ENCODE results near the gene LTA4H.

Gene LTA4H

DNA sequence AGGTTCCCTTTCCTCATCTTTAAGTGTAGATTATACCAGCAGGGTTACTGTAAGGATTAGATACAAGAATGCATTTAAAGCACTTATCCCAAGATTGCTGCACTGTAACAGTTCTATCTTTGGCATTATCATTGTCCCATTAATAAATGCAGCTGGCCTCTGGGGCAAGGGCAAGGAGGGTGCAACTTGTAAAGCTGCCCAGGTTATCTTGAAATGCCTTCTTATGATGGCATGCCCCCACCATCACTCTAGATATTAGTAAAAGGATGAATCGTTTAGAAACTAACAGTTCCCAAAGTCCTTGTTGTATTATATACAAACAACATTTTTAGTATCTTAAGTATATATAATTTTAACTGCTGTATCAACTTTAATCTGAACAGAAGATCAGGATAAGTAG is 6.8 kb downstream of the LTA4H start:
- Histone ChIP-seq H3K9me3 (ENCODE audit: insufficient read depth, low read depth, low read length) (no peaks in the 10 kb centered on the region), H3K4me3 (ENCODE audit: low read length) (no peak overlapping the region), H3K27ac (ENCODE audit: low read depth, low read length) (no peak overlapping the region), H3K36me3 (ENCODE audit: insufficient read depth, low read length) (peaks cover 50% of the 10 kb centered on the region), H3K9ac (ENCODE audit: low read depth, low read length) (no peak overlapping the region), H3K4me1 (ENCODE audit: insufficient read depth, low read length) (no peaks in the 10 kb centered on the region), H3K27me3 (ENCODE audit: insufficient read depth, low read length) (no peaks in the 10 kb centered on the region)
- no CpG with 5 or more reads among the region's 1 CpG for WGBS

DNA sequence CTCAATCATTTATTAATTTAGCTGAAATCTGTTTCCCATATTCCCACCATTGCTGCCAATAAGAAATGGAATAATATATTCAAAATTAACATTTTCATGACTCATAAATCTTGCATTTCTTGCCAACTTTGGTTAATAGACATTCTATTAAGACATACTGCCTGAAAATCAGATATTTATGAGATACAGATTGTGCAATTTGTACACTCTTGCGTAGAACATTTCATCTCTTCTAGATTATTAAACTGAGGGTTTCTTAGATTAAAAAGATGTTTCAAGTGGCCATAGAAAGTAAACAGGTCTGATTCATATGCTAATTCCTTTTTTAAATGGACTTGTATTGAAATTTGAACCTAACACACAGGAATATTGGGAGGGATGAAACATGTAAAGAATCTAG is 9.1 kb downstream of the LTA4H start:
- no peak overlapping the region for H3K9ac ChIP-seq (ENCODE audit: low read depth, low read length)
- no peaks in the 10 kb centered on the region for H3K27me3 ChIP-seq (ENCODE audit: insufficient read depth, low read length)
- no peak overlapping the region for H3K27ac ChIP-seq (ENCODE audit: low read depth, low read length)
- peaks cover 72% of the 10 kb centered on the region for H3K36me3 ChIP-seq (ENCODE audit: insufficient read depth, low read length)
- no peaks in the 10 kb centered on the region for H3K9me3 ChIP-seq (ENCODE audit: insufficient read depth, low read depth, low read length)
- H3K4me3 ChIP-seq (ENCODE audit: low read length): no peak overlapping the region
- no CpG with 5 or more reads among the region's 1 CpG for WGBS
- no peaks in the 10 kb centered on the region for H3K4me1 ChIP-seq (ENCODE audit: insufficient read depth, low read length)

DNA sequence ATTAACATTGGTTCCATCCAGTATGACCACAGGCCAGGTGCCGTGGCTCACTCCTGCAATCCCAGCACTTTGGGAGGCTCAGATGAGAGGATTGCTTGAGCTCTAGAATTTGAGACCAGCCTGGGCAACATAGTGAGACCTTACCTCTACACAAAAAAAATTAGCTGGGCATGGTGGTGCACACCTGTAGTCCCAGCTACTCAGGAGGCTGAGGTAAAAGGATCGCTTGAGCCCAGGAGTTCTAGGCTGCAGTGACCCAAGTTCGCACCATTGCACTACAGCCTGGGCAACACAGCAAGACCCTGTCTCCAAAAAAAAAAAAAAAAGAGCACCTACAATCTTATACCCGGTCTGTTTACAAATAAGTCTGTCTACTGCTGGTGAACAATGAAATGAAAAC is 9.9 kb downstream of the LTA4H start:
- Histone ChIP-seq H3K9me3 (ENCODE audit: insufficient read depth, low read depth, low read length) (no peaks in the 10 kb centered on the region), H3K27ac (ENCODE audit: low read depth, low read length) (no peak overlapping the region), H3K27me3 (ENCODE audit: insufficient read depth, low read length) (no peaks in the 10 kb centered on the region), H3K9ac (ENCODE audit: low read depth, low read length) (no peak overlapping the region), H3K4me3 (ENCODE audit: low read length) (no peak overlapping the region), H3K4me1 (ENCODE audit: insufficient read depth, low read length) (no peaks in the 10 kb centered on the region), H3K36me3 (ENCODE audit: insufficient read depth, low read length) (peaks cover 80% of the 10 kb centered on the region)
- WGBS: 94% methylated on average over 4 of the region's 4 CpGs

DNA sequence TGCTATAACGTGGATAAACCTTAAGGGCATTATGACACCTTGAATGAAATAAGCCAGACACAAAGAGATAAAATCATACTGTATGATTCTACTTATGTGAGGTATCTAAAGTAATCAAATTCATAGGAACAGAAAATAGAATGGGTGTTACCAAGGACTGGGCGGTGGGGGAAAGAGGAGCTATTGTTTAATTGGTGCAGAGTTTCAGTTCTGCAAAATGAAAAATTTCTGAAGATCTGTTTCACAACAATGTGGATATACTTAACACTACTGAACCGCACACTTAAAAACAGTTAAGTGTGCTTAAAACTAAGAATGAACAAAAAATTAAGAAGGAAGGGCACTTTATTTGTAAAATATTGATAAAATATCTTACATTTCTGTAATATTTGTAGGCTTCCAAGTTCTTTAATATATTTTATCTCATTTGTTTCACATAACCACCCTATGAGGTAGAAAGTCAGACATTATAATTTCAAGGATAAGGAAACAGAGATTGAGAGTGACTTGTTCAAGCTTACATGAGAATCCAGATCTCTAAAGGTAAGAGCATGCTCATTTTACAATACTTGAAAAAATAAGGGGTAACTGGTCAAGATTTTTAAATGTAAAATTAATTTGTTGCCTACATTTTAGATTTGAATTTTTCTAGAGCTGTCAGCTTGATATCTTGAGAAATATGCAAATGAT is 14.9 kb downstream of the LTA4H start:
- Histone ChIP-seq H3K9me3 (ENCODE audit: insufficient read depth, low read depth, low read length) (no peaks in the 10 kb centered on the region), H3K36me3 (ENCODE audit: insufficient read depth, low read length) (peaks cover 89% of the 10 kb centered on the region), H3K27ac (ENCODE audit: low read depth, low read length) (no peak overlapping the region), H3K4me3 (ENCODE audit: low read length) (no peak overlapping the region), H3K27me3 (ENCODE audit: insufficient read depth, low read length) (no peaks in the 10 kb centered on the region), H3K9ac (ENCODE audit: low read depth, low read length) (no peak overlapping the region), H3K4me1 (ENCODE audit: insufficient read depth, low read length) (no peaks in the 10 kb centered on the region)
- WGBS: 97% methylated on average over 2 of the region's 3 CpGs

- peaks cover 93% of the 10 kb centered on the region for H3K36me3 ChIP-seq (ENCODE audit: insufficient read depth, low read length)
- H3K4me1 ChIP-seq (ENCODE audit: insufficient read depth, low read length): no peaks in the 10 kb centered on the region
- WGBS: 88% methylated on average over 5 of the region's 5 CpGs
Observed at GRCh38 chr12:96015672-96016071, 19.7 kb downstream of the LTA4H start.

GRCh38 chr12:96014943-96015599 is 20.3 kb downstream of the LTA4H start:
- Histone ChIP-seq H3K27me3 (ENCODE audit: insufficient read depth, low read length) (no peaks in the 10 kb centered on the region), H3K4me3 (ENCODE audit: low read length) (no peak overlapping the region), H3K36me3 (ENCODE audit: insufficient read depth, low read length) (peaks cover 93% of the 10 kb centered on the region), H3K9me3 (ENCODE audit: insufficient read depth, low read depth, low read length) (no peaks in the 10 kb centered on the region), H3K4me1 (ENCODE audit: insufficient read depth, low read length) (no peaks in the 10 kb centered on the region), H3K9ac (ENCODE audit: low read depth, low read length) (no peak overlapping the region), H3K27ac (ENCODE audit: low read depth, low read length) (no peak overlapping the region)
- WGBS: 92% methylated on average over 3 of the region's 3 CpGs

More at GRCh38 chr12:96015672-96016071, 19.7 kb downstream of the LTA4H start:
- no peaks in the 10 kb centered on the region for H3K9me3 ChIP-seq (ENCODE audit: insufficient read depth, low read depth, low read length)
- H3K4me3 ChIP-seq (ENCODE audit: low read length): no peak overlapping the region
- H3K9ac ChIP-seq (ENCODE audit: low read depth, low read length): no peak overlapping the region
- H3K27me3 ChIP-seq (ENCODE audit: insufficient read depth, low read length): no peaks in the 10 kb centered on the region
- H3K27ac ChIP-seq (ENCODE audit: low read depth, low read length): no peak overlapping the region

DNA sequence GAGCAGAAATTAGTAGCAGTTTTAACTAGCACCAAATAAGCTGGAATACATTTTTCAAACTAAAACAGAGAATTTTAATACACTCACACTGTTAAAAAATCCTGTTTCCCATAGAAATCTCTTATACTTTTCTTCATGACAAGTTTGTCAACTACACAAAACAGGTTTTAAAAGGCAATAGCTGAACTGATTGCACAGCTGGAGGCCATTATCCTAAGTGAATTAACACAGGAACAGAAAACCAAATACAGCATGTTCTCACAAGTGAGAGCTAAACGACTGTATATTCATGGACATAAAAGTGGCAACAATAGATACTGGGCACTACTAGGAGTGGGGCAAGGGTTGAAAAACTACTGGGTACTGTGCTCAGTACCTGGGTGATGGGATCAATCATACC is 27.7 kb downstream of the LTA4H start:
- Histone ChIP-seq H3K36me3 (ENCODE audit: insufficient read depth, low read length) (peaks cover 100% of the 10 kb centered on the region), H3K4me1 (ENCODE audit: insufficient read depth, low read length) (no peaks in the 10 kb centered on the region), H3K9ac (ENCODE audit: low read depth, low read length) (no peak overlapping the region), H3K9me3 (ENCODE audit: insufficient read depth, low read depth, low read length) (no peaks in the 10 kb centered on the region), H3K27me3 (ENCODE audit: insufficient read depth, low read length) (no peaks in the 10 kb centered on the region), H3K27ac (ENCODE audit: low read depth, low read length) (no peak overlapping the region), H3K4me3 (ENCODE audit: low read length) (no peak overlapping the region)
- 83% methylated on average over 1 of the region's 1 CpG for WGBS

DNA sequence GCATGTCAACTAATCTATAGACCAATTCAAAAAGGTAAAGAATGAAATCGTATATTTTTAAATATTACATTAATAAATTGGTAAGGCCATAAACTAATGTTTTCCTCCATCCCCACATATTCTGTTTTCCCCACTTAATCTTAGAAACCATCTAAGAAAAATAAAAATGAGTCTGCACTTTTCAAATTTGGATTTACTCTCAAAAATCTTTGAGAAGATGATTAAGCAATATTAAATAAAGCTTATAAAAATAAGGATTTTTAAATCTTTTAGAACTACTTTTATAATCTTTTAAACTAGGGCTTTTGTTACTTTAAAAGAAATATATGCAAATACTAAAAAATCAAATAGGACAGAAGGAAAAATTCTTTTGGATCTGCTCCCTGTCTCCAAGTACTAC is 28.7 kb downstream of the LTA4H start:
- Histone ChIP-seq H3K4me3 (ENCODE audit: low read length) (no peak overlapping the region), H3K4me1 (ENCODE audit: insufficient read depth, low read length) (no peaks in the 10 kb centered on the region), H3K9ac (ENCODE audit: low read depth, low read length) (no peak overlapping the region), H3K9me3 (ENCODE audit: insufficient read depth, low read depth, low read length) (no peaks in the 10 kb centered on the region), H3K36me3 (ENCODE audit: insufficient read depth, low read length) (peaks cover 98% of the 10 kb centered on the region), H3K27ac (ENCODE audit: low read depth, low read length) (no peak overlapping the region), H3K27me3 (ENCODE audit: insufficient read depth, low read length) (no peaks in the 10 kb centered on the region)
- no CpG with 5 or more reads among the region's 1 CpG for WGBS

DNA sequence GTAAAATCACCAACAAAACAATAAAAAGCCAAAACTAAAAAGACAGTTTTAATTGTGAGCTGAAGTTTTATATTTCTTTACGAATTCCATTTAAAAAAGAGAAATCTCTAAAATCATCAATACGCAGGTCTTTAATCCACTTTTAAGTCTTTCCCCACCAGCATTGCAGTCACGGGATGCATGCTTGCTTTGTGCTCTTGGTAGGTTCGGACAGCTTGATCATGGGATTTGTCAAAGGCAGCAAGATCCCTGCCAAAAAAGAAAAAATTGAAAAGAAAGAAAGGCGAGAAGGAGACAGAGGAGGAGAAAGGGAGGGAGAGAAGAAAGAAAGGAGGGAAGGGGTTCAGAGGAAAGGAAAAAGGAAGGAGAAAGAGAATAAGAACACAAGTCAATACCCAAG is 34.5 kb downstream of the LTA4H start:
- WGBS: 93% methylated on average over 5 of the region's 5 CpGs

DNA sequence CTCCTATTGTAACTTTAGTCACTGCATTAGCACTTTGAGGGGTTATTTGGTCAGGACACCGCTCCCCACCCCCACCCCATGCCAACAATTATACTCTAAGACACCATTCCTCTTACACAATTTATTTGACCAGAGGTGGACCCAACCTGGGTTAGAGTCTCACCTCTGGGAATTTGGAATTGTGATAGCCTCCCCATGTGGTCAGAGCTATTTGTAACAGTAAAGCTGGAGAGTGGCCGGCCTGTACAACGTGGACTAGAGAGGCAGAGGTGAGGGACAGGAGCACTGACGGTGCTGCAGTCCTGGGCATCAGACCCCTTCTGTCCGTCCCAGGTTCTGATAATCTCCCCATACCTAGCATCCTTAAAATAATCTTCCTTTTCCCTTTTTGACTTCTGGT is 35.9 kb downstream of the LTA4H start:
- Histone ChIP-seq H3K27ac (ENCODE audit: low read depth, low read length) (no peak overlapping the region), H3K4me1 (ENCODE audit: insufficient read depth, low read length) (no peaks in the 10 kb centered on the region), H3K4me3 (ENCODE audit: low read length) (no peak overlapping the region), H3K36me3 (ENCODE audit: insufficient read depth, low read length) (peaks cover 35% of the 10 kb centered on the region), H3K9ac (ENCODE audit: low read depth, low read length) (no peak overlapping the region), H3K27me3 (ENCODE audit: insufficient read depth, low read length) (no peaks in the 10 kb centered on the region), H3K9me3 (ENCODE audit: insufficient read depth, low read depth, low read length) (no peaks in the 10 kb centered on the region)
- 85% methylated on average over 5 of the region's 5 CpGs for WGBS

More for the DNA sequence above, 34.5 kb downstream of the LTA4H start:
- Histone ChIP-seq H3K9ac (ENCODE audit: low read depth, low read length) (no peak overlapping the region), H3K27me3 (ENCODE audit: insufficient read depth, low read length) (no peaks in the 10 kb centered on the region), H3K36me3 (ENCODE audit: insufficient read depth, low read length) (peaks cover 48% of the 10 kb centered on the region), H3K27ac (ENCODE audit: low read depth, low read length) (no peak overlapping the region), H3K4me1 (ENCODE audit: insufficient read depth, low read length) (no peaks in the 10 kb centered on the region), H3K4me3 (ENCODE audit: low read length) (no peak overlapping the region), H3K9me3 (ENCODE audit: insufficient read depth, low read depth, low read length) (no peaks in the 10 kb centered on the region)

DNA sequence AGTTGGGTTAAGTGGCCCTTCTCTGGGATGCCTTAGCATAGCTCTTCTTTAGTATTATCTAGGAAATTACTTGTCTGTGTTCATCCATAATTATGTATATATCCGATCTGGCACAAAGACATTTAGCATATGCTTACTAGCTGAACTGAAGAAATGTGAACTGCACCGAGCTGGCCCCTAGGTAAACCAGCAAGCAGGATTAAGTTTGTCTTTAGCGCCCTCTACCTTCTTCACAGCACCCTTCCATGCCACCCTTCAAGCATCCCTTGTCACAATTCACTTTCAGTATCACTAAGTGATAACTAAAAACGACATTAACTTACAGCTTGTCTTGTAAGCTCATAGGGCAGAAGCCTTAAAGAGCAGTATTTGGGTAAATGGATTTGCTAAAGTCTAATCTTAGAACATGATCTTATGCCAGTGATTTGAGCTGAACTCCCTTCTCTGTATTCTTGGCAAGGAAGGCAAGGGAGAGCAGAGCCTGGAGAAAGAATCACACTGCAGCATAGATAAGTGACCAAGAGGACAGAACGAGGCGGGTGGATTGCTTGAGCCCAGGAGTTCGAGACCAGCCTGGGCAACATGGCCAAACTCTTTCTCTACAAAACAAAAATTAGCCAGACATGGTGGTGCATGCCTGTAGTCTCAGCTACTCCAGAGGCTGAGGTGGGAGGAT is 36.6 kb downstream of the LTA4H start:
- no peak overlapping the region for H3K4me3 ChIP-seq (ENCODE audit: low read length)
- no peaks in the 10 kb centered on the region for H3K27me3 ChIP-seq (ENCODE audit: insufficient read depth, low read length)
- no peak overlapping the region for H3K27ac ChIP-seq (ENCODE audit: low read depth, low read length)
- WGBS: 48% methylated on average over 7 of the region's 7 CpGs
- no peaks in the 10 kb centered on the region for H3K9me3 ChIP-seq (ENCODE audit: insufficient read depth, low read depth, low read length)
- peaks cover 27% of the 10 kb centered on the region for H3K36me3 ChIP-seq (ENCODE audit: insufficient read depth, low read length)
- H3K9ac ChIP-seq (ENCODE audit: low read depth, low read length): no peak overlapping the region
- no peaks in the 10 kb centered on the region for H3K4me1 ChIP-seq (ENCODE audit: insufficient read depth, low read length)

Data from HUES64 (cell line).